ENCODE results near the gene PTPN13. TPM values are rescaled to one million over a fixed set of nuclear protein-coding genes. Genes with fewer than 3 reads are reported as not detected.

PTPN13 gene
- polyA plus RNA-seq, 1 experiment, result 19.4 TPM

DNA sequence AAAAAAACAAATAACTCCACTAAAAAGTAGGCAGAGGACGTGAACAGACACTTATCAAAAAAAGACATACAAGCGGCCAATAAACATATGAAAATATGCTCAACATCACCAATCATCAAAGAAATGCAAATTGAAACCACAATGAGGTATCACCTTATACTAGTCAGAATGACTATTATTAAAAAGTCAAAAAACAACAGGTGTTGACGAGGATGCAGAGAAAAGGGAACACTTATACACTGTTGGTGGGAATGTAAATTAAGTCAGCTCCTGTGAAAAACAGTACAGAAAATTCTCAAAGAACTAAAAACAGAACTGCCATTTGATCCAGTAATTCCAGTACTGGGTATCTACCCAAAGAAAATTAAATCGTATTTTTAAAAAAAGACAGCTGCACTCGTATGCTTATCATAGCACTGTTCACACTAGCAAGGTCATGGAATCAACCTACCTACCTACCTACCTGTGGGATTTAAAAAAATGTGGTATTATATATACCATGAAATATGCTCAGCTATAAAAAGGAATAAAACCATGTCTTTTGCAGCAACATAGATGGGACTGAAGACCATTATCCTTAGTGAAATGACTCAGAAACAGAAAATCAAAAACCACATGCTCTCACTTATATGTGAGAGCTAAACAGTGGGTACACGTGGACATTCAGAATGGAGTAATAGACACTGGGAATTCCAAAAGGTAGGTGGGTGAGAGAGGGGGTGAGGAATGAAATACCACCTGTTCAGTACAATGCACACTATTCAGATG is 24.8 kb upstream of the PTPN13 start:
- no peak for DNase-seq (ENCODE audit: low read depth)
- Histone ChIP-seq H3K36me3 (ENCODE audit: control insufficient read depth, insufficient read depth, low read length) (no peaks in the 10 kb centered on the region), H3K27me3 (ENCODE audit: control insufficient read depth, insufficient read depth, low read length) (no peaks in the 10 kb centered on the region), H3K4me3 (ENCODE audit: low read depth, low read length) (no peak overlapping the region)
- CTCF ChIA-PET, result no interaction called here
- TF ChIP-seq, protein P1, sequence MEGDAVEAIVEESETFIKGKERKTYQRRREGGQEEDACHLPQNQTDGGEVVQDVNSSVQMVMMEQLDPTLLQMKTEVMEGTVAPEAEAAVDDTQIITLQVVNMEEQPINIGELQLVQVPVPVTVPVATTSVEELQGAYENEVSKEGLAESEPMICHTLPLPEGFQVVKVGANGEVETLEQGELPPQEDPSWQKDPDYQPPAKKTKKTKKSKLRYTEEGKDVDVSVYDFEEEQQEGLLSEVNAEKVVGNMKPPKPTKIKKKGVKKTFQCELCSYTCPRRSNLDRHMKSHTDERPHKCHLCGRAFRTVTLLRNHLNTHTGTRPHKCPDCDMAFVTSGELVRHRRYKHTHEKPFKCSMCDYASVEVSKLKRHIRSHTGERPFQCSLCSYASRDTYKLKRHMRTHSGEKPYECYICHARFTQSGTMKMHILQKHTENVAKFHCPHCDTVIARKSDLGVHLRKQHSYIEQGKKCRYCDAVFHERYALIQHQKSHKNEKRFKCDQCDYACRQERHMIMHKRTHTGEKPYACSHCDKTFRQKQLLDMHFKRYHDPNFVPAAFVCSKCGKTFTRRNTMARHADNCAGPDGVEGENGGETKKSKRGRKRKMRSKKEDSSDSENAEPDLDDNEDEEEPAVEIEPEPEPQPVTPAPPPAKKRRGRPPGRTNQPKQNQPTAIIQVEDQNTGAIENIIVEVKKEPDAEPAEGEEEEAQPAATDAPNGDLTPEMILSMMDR (IDR thresholded peaks at IDR 0.05; ENCODE audit: insufficient read depth, low read depth, low read length), result no peak
- POLR2A ChIA-PET, result no interaction called here

DNA sequence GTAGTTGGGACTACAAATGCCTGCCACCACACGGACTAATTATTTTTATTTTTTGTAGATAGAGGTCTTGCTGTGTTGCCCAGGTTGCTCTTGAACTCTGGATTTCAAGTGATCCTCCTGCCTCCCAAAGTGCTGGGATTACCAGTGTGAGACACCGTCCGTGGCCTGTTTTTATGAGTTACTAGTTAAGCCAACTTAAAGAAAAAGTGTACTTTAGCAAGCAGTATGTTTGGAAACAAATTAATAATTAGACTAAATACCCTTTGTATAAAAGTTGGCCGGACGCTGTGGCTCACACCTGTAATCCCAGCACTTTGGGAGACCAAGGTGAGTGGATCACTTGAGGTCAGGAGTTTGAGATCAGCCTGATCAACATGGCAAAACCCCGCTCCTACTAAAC is 14.2 kb upstream of the PTPN13 start:
- TF ChIP-seq, protein P1 (IDR thresholded peaks at IDR 0.05; ENCODE audit: insufficient read depth, low read depth, low read length), result no peak
- Histone ChIP-seq H3K36me3 (ENCODE audit: control insufficient read depth, insufficient read depth, low read length) (no peaks in the 10 kb centered on the region), H3K27me3 (ENCODE audit: control insufficient read depth, insufficient read depth, low read length) (no peaks in the 10 kb centered on the region), H3K4me3 (ENCODE audit: low read depth, low read length) (no peak overlapping the region)
- no peak for DNase-seq (ENCODE audit: low read depth)
- ChIA-PET CTCF (no interaction called here), POLR2A (no interaction called here)

GRCh38 chr4:86582410-86582809 is 11.7 kb upstream of the PTPN13 start:
- DNase-seq (ENCODE audit: low read depth), result no peak
- POLR2A ChIA-PET, result no interaction called here

DNA sequence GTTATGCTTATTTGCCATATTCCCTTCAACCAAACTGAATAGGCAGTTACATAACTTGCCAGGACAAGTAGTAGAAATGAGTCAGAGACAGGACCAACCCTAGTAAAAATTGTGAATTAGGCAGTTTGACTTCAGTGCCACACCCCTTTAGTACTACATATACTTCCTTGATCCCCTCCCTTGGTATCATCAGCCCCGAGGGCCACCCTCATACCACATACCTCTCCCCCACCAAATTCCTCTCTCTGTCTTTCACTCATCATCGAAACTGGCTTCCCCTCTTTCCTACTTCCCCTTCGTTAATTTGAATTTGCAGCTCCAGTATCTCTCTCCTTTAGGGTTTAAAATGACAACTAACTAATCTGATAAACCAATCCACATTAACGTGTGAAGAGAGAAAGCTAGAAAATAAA is 7.9 kb upstream of the PTPN13 start:
- Histone ChIP-seq H3K4me3 (ENCODE audit: low read depth, low read length) (no peak overlapping the region), H3K27me3 (ENCODE audit: control insufficient read depth, insufficient read depth, low read length) (no peaks in the 10 kb centered on the region), H3K36me3 (ENCODE audit: control insufficient read depth, insufficient read depth, low read length) (no peaks in the 10 kb centered on the region)
- TF ChIP-seq, protein P1 (IDR thresholded peaks at IDR 0.05; ENCODE audit: insufficient read depth, low read depth, low read length), result no peak
- DNase-seq (ENCODE audit: low read depth), result no peak
- ChIA-PET CTCF (no interaction called here), POLR2A (no interaction called here)

More at GRCh38 chr4:86582410-86582809, 11.7 kb upstream of the PTPN13 start:
- CTCF ChIA-PET, result interaction anchor here (1.5 kb wide), 1 partner anchor 12 kb away, joined by 3 read pairs; the partner anchor contains the start of gene PTPN13
- Histone ChIP-seq H3K4me3 (ENCODE audit: low read depth, low read length) (no peak overlapping the region), H3K27me3 (ENCODE audit: control insufficient read depth, insufficient read depth, low read length) (no peaks in the 10 kb centered on the region), H3K36me3 (ENCODE audit: control insufficient read depth, insufficient read depth, low read length) (no peaks in the 10 kb centered on the region)
- TF ChIP-seq, protein P1 (IDR thresholded peaks at IDR 0.05; ENCODE audit: insufficient read depth, low read depth, low read length), result no peak

DNA sequence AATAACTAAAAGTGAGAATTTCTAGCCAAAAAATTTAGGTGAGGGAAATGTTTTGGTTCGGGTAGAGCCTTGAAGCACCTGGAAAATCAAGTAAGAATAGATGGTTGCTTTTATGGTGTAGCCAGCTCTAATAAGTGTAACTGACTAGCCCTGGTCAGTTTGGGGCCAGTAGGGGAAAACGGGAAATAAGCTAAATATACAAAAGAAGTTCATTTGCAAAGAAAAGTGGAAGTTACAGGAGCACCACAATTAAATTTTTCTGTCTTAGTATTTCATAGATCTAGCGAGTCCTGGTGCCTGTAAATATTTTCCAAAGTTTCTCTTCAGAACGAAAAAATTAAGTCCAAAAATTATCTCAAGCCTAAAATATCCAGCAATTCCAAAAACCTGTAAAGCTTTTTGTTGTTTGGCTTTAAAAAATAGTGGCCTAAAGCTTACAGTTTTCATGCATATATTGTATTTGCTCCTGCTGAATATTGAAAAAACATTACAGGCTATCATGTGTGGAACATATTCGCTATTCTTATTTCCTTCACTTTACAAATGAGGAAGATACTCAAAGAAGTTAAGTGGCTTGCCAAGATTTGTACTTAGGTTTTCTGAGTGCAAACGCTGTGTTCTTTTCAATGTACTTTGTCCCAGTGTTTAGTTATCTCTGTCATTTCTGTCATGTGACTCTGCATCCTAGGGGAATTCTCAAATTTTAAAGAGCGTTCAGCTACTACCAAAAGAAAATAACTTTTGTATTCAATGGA is 7.3 kb upstream of the PTPN13 start:
- ChIA-PET CTCF (interaction anchor here (0.9 kb wide), 1 partner anchor 20 kb away, joined by 4 read pairs; no protein-coding TSS in a partner anchor), POLR2A (no interaction called here)
- TF ChIP-seq, protein P1 (IDR thresholded peaks at IDR 0.05; ENCODE audit: insufficient read depth, low read depth, low read length), result no peak
- DNase-seq (ENCODE audit: low read depth), result no peak
- no peaks in the 10 kb centered on the region for H3K27me3 ChIP-seq (ENCODE audit: control insufficient read depth, insufficient read depth, low read length)
- H3K36me3 ChIP-seq (ENCODE audit: control insufficient read depth, insufficient read depth, low read length), result no peaks in the 10 kb centered on the region
- H3K4me3 ChIP-seq (ENCODE audit: low read depth, low read length), result no peak overlapping the region
